ENCODE measurements around the gene MYO1B.

Gene MYO1B

DNA sequence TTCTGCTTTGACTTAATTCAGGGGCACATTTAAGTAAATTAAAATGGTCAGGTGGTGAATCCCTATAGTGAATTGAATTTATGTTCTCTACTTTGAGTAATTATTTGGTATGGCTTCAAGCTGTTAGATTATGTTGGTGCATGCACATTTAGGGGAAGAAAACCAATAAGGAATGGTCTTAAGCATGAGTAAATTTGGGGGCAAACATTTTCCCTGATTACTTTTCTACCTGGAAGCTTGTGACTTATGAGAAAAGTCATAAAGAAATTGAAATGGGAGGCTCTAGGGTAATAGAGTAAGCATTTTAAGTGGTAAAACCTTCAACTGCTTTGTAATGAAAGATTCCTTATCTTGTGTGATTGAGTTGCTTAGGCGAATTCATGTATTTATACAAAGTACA is 112.5 kb downstream of the MYO1B start:
- no peaks in the 10 kb centered on the region for H3K4me1 ChIP-seq (ENCODE audit: insufficient read depth, low read length, severe bottlenecking)
- no peaks in the 10 kb centered on the region for H3F3A ChIP-seq (ENCODE audit: insufficient read depth, low read length)
- H3K4me2 ChIP-seq (ENCODE audit: low read length), result no peak overlapping the region
- H3K4me3 ChIP-seq (ENCODE audit: low read depth, low read length, poor library complexity, severe bottlenecking), result no peak overlapping the region
- H3K9me3 ChIP-seq (ENCODE audit: low read length), result no peaks in the 10 kb centered on the region
- H3K27me3 ChIP-seq (ENCODE audit: insufficient read depth, low read length), result no peaks in the 10 kb centered on the region
- TF ChIP-seq CTCF (IDR thresholded peaks at IDR 0.05; ENCODE audit: low read length) (no peak), EZH2 (IDR thresholded peaks at IDR 0.05; ENCODE audit: borderline replicate concordance, low read length) (no peak)
- no peak overlapping the region for H3K9ac ChIP-seq (ENCODE audit: low read length)
- H3K36me3 ChIP-seq (ENCODE audit: insufficient read depth, low read length), result no peaks in the 10 kb centered on the region
- no peaks in the 10 kb centered on the region for H3K79me2 ChIP-seq (ENCODE audit: insufficient read depth, low read length)
- H3K27ac ChIP-seq (ENCODE audit: low read depth, low read length, poor library complexity, severe bottlenecking), result no peak overlapping the region
- no peaks in the 10 kb centered on the region for H4K20me1 ChIP-seq (ENCODE audit: insufficient read depth, low read length)
- no peak overlapping the region for H2AFZ ChIP-seq (ENCODE audit: low read length)
- H3K9me2 ChIP-seq (ENCODE audit: low read depth, low read length), result no peaks in the 10 kb centered on the region

DNA sequence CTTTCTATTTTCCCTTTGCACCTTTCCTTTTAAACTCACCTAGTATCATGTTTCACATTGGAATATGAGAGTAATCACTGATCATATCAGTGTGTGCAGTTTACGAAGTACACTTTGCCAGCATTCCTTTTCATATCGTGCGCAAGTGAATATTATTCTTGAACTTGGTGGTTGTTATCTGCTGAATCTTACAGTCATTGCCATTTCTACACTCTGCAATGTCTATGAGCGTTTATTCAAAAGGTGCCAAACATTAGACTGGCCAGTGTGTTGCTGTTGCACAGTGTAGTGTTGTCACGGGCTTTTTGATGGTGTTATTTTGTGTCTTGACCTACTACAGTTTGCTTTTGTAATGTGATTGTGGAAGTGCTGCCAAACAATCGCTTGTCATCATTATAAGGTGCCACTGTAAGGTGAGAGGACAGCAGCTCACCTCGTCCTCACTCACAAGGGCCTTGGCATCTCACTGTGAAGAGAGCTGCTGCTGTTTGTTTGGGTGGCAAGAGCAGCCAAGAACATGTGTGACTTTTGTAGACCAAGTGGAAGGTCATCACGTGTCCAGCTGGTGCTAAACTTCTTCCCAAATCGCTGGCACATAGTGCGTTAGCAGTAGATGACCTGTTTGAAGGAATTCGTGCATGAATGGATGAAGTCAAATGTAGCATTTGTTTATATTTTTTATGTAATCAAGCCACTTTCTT is 113.3 kb downstream of the MYO1B start:
- Histone ChIP-seq H3F3A (ENCODE audit: insufficient read depth, low read length) (no peaks in the 10 kb centered on the region), H4K20me1 (ENCODE audit: insufficient read depth, low read length) (no peaks in the 10 kb centered on the region), H3K4me1 (ENCODE audit: insufficient read depth, low read length, severe bottlenecking) (no peaks in the 10 kb centered on the region), H3K9me3 (ENCODE audit: low read length) (no peaks in the 10 kb centered on the region), H3K27ac (ENCODE audit: low read depth, low read length, poor library complexity, severe bottlenecking) (no peak overlapping the region), H2AFZ (ENCODE audit: low read length) (no peak overlapping the region), H3K4me3 (ENCODE audit: low read depth, low read length, poor library complexity, severe bottlenecking) (no peak overlapping the region), H3K4me2 (ENCODE audit: low read length) (no peak overlapping the region), H3K36me3 (ENCODE audit: insufficient read depth, low read length) (no peaks in the 10 kb centered on the region), H3K9me2 (ENCODE audit: low read depth, low read length) (no peaks in the 10 kb centered on the region), H3K79me2 (ENCODE audit: insufficient read depth, low read length) (no peaks in the 10 kb centered on the region), H3K27me3 (ENCODE audit: insufficient read depth, low read length) (no peaks in the 10 kb centered on the region), H3K9ac (ENCODE audit: low read length) (no peak overlapping the region)
- TF ChIP-seq CTCF (IDR thresholded peaks at IDR 0.05; ENCODE audit: low read length) (no peak), EZH2 (IDR thresholded peaks at IDR 0.05; ENCODE audit: borderline replicate concordance, low read length) (no peak)

GRCh38 chr2:191359133-191359532 is 113.9 kb downstream of the MYO1B start:
- H3K36me3 ChIP-seq (ENCODE audit: insufficient read depth, low read length), result no peaks in the 10 kb centered on the region
- TF ChIP-seq CTCF (IDR thresholded peaks at IDR 0.05; ENCODE audit: low read length) (no peak), EZH2 (IDR thresholded peaks at IDR 0.05; ENCODE audit: borderline replicate concordance, low read length) (no peak)

More at GRCh38 chr2:191359133-191359532, 113.9 kb downstream of the MYO1B start:
- Histone ChIP-seq H3K4me1 (ENCODE audit: insufficient read depth, low read length, severe bottlenecking) (no peaks in the 10 kb centered on the region), H3K9ac (ENCODE audit: low read length) (no peak overlapping the region), H3K27ac (ENCODE audit: low read depth, low read length, poor library complexity, severe bottlenecking) (no peak overlapping the region), H4K20me1 (ENCODE audit: insufficient read depth, low read length) (no peaks in the 10 kb centered on the region), H3K79me2 (ENCODE audit: insufficient read depth, low read length) (no peaks in the 10 kb centered on the region), H3K27me3 (ENCODE audit: insufficient read depth, low read length) (no peaks in the 10 kb centered on the region), H3K4me2 (ENCODE audit: low read length) (no peak overlapping the region), H2AFZ (ENCODE audit: low read length) (no peak overlapping the region), H3K4me3 (ENCODE audit: low read depth, low read length, poor library complexity, severe bottlenecking) (no peak overlapping the region), H3K9me3 (ENCODE audit: low read length) (no peaks in the 10 kb centered on the region), H3K9me2 (ENCODE audit: low read depth, low read length) (no peaks in the 10 kb centered on the region), H3F3A (ENCODE audit: insufficient read depth, low read length) (no peaks in the 10 kb centered on the region)
